Naive thymus-derived CD8-positive, alpha-beta T cell (primary cell): ENCODE measurements around the gene GNG10. TPM values are rescaled to one million over a fixed set of nuclear protein-coding genes. Genes with fewer than 3 reads are reported as not detected.

ENCODE experiments used
- ATAC-seq, 2 donors: fragments of 150-1000 bp; cut with Tn5 transposase in 1 of 2; sonication (Bioruptor Pico), chemical (Tn5 transposase) in 1 of 2; 1 replicate in 1 of 2; 2 replicates in 1 of 2; pipeline ENCODE4 v1.10.0; 2021; ENCODE audit warnings: mild to moderate bottlenecking in 2 of 2, moderate library complexity in 2 of 2
- POLR2A ChIA-PET: fragments of 350-600 bp; sonication (Branson Sonifier 250); formaldehyde crosslinking; loops from one replicate; lab custom pipeline; 2021; ENCODE audit warnings: antibody characterized with exemption; lab: Charles Lee
- DNase-seq, 10 donors: peaks; one replicate each; pipeline versions ENCODE4 v3.0.0 to v3.0.0-alpha.2; 2020 to 2022
- H3K27ac Mint-ChIP-seq, 10 donors: one replicate each; pipeline ENCODE4 v1.8.0; 2020 to 2022; ENCODE audit warnings: mild to moderate bottlenecking in 10 of 10, mixed read lengths in 10 of 10, moderate library complexity in 4 of 10, inconsistent platforms in 1 of 10
- H3K27me3 Mint-ChIP-seq, 5 donors: one replicate each; pipeline ENCODE4 v1.8.0; 2021 to 2022; ENCODE audit warnings: mixed read lengths in 5 of 5
- H3K36me3 Mint-ChIP-seq, 3 donors: one replicate each; pipeline ENCODE4 v1.8.0; 2020 to 2022; ENCODE audit warnings: mixed read lengths in 3 of 3, mild to moderate bottlenecking in 2 of 3, inconsistent platforms in 1 of 3
- H3K4me1 Mint-ChIP-seq, 4 donors: one replicate each; pipeline ENCODE4 v1.8.0; 2021 to 2022; ENCODE audit warnings: mixed read lengths in 4 of 4
- H3K4me3 Mint-ChIP-seq, 10 donors: one replicate each; pipeline ENCODE4 v1.8.0; 2020 to 2022; ENCODE audit warnings: mild to moderate bottlenecking in 10 of 10, mixed read lengths in 10 of 10, moderate library complexity in 6 of 10, inconsistent platforms in 1 of 10
- H3K9me3 Mint-ChIP-seq, 9 donors: one replicate each; pipeline ENCODE4 v1.8.0; 2020 to 2022; ENCODE audit warnings: mixed read lengths in 9 of 9, mild to moderate bottlenecking in 3 of 9, inconsistent platforms in 1 of 9, moderate library complexity in 1 of 9
- polyA plus RNA-seq, 3 donors: library from polyadenylated mRNA; unstranded; fragments of 300-500 nt; fragmentation: Illumina TruSeq; gene quantifications; one replicate each; pipeline ENCODE4 v1.2.3, GENCODE V29; 2021
- total RNA-seq, 8 experiments: library from RNA in 2 of 8; stranded (reverse) in 2 of 8; gene quantifications; one replicate each; pipeline ENCODE4 v1.2.3 and lab custom pipeline; 2021 to 2026

The GNG10 gene
- total and polyA plus RNA-seq, 5 experiments from 2014 or later = 10.8 to 26.4 (median 20.9) TPM

DNA sequence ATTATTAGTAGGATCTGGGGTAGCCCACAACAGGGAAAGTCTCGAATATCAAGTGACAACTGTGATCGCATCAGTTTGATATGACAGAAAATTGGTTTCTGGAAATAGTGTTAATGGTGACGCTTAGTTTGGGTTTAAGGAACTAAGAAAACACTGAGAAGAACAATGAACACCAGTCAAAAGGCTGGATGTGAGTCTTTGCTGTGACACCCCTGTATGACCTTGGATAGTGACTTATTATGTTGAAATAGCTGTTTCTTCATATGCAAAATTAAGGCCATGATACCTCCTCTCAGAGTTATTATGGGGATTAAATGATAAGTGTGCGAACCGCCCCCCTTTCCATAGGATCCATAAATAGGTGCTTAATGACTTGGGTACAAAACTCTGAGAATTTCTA is 29.3 kb upstream of the GNG10 start:
- DNase-seq (no peak), ATAC-seq (no peak)
- Mint-ChIP-seq H3K27ac (peak overlapping the region; percentile 38 to 95 (median 88)), H3K27me3 (no peaks in the 10 kb centered on the region), H3K4me3 (peak overlapping the region; percentile 74 to 97 (median 89)), H3K9me3 (no peaks in the 10 kb centered on the region), H3K4me1 (peaks cover 28 to 52% (median 45%) of the 10 kb centered on the region in 4 donors), H3K36me3 (no peaks in the 10 kb centered on the region)
- POLR2A ChIA-PET = interaction anchor here (0.6 to 1.6 kb wide), 3 partner anchors 29 to 38 kb away, joined by 4 to 17 read pairs (median 5); partner anchors contain the start of gene GNG10

DNA sequence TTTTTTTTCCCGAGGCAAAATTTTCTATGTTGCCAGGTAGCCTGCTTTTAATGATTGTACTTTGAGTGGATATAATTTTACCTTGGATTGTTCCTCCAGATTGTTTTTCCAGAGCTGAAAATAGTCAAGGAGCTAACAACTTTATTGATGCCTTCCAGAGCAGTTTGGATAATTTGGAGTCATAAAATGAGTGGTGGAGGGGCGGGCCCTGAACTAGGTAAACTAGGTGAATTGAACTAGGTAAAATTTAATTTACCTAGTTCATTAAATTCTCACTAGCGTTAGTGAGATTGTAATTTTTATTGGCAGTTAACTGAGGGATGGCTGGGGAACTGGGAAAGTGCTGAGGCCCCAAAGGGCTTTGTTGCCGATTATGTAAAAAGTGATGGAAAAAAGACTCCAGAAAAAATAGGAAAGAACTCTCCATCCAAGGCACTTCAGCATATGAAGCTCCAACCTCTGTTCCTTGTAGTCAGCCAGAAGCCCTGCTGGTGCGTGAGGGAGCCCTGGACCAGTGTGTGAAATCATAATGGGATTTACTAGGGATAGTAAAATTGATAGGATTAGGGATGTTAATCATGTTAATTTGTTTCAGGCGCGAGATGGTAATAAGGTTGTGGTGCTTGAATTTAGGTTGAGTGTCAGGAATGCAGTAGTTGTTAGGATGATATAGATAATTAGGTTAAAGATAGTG is 28.6 kb upstream of the GNG10 start:
- peak overlapping the region; percentile 24 to 97 (median 89) for H3K4me3 Mint-ChIP-seq
- POLR2A ChIA-PET = interaction anchor here (0.7 kb wide), 1 partner anchor 8 kb away, joined by 4 read pairs; no protein-coding TSS in a partner anchor
- H3K4me1 Mint-ChIP-seq = peaks cover 28 to 52% (median 45%) of the 10 kb centered on the region in 4 donors
- DNase-seq (no peak), ATAC-seq (no peak)
- H3K36me3 Mint-ChIP-seq = no peaks in the 10 kb centered on the region
- H3K27me3 Mint-ChIP-seq = no peaks in the 10 kb centered on the region
- no peaks in the 10 kb centered on the region for H3K9me3 Mint-ChIP-seq
- peak overlapping the region in 5 of 10 donors; percentile 16 to 89 (median 67) for H3K27ac Mint-ChIP-seq

DNA sequence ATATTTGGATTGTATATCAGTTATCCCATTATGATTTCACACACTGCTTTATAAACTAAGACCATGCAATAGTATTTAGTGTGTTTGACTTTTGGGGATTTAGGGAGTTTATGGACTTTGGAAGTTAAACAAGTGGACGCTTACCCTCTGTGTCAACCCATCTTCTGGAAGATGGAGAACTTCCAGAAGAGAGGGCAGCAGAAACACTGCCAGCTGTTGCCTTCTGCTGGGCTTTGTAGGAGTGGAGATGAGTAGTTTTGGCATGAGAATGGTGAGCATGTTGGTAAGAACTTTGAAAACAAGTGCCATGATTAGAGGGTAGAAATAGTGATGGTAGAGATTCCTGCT is 28.0 kb upstream of the GNG10 start:
- Mint-ChIP-seq H3K4me3 (peak overlapping the region in 8 of 10 donors; percentile 2 to 97 (median 86)), H3K27me3 (no peaks in the 10 kb centered on the region), H3K36me3 (no peaks in the 10 kb centered on the region), H3K9me3 (no peaks in the 10 kb centered on the region), H3K27ac (peak overlapping the region in 1 of 10 donors; percentile 16), H3K4me1 (peaks cover 28 to 52% (median 45%) of the 10 kb centered on the region in 4 donors)
- POLR2A ChIA-PET = no interaction called here
- DNase-seq = no peak
- ATAC-seq = no peak

GRCh38 chr9:111634860-111635259 is 26.5 kb upstream of the GNG10 start:
- no peak for ATAC-seq

GRCh38 chr9:111637421-111637950 is 23.9 kb upstream of the GNG10 start:
- ATAC-seq (no peak), DNase-seq (no peak)
- Mint-ChIP-seq H3K9me3 (no peaks in the 10 kb centered on the region), H3K4me3 (no peak overlapping the region), H3K36me3 (no peaks in the 10 kb centered on the region), H3K27ac (no peak overlapping the region), H3K27me3 (no peaks in the 10 kb centered on the region), H3K4me1 (peaks cover 22 to 34% (median 33%) of the 10 kb centered on the region in 4 donors)
- POLR2A ChIA-PET = no interaction called here

More at GRCh38 chr9:111634860-111635259, 26.5 kb upstream of the GNG10 start:
- no peak overlapping the region for H3K4me3 Mint-ChIP-seq
- DNase-seq = no peak
- POLR2A ChIA-PET = no interaction called here
- H3K27ac Mint-ChIP-seq = no peak overlapping the region
- H3K9me3 Mint-ChIP-seq = no peaks in the 10 kb centered on the region
- H3K27me3 Mint-ChIP-seq = no peaks in the 10 kb centered on the region
- peaks cover 28 to 52% (median 45%) of the 10 kb centered on the region in 4 donors for H3K4me1 Mint-ChIP-seq
- no peaks in the 10 kb centered on the region for H3K36me3 Mint-ChIP-seq

- POLR2A ChIA-PET = no interaction called here
- DNase-seq (no peak), ATAC-seq (no peak)
- Mint-ChIP-seq H3K27me3 (no peaks in the 10 kb centered on the region), H3K36me3 (peaks cover under 1 to 45% (median 16%) of the 10 kb centered on the region in 3 donors), H3K27ac (peak overlapping the region in 1 of 10 donors; percentile 4), H3K9me3 (no peaks in the 10 kb centered on the region), H3K4me1 (peaks cover 0 to 9% (median 5%) of the 10 kb centered on the region in 4 donors), H3K4me3 (no peak overlapping the region)
These were observed 17.1 kb upstream of the GNG10 start for GRCh38 chr9:111644195-111644772.

DNA sequence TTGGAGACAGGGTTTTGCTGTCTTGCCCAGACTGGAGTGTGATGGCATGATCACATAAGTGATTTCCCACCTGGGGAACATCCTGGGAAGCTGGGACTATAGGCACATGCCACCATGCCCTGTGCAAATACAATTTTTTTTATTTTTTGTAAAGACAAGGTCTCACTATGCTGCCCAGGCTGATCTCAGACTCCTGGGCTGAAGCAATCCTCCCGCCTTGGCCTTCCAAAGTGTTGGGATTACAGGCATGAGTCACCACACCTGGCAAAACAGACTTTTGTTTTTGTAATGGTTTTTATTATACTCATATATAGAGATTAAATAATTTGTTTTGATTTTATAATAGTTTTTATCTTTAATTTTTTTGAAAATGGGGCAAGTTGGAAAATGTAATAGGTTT is 15.6 kb upstream of the GNG10 start:
- POLR2A ChIA-PET = no interaction called here
- Mint-ChIP-seq H3K9me3 (no peaks in the 10 kb centered on the region), H3K27me3 (no peaks in the 10 kb centered on the region), H3K4me3 (no peak overlapping the region), H3K36me3 (peaks cover 8 to 59% (median 18%) of the 10 kb centered on the region in 3 donors), H3K4me1 (peaks cover 0 to 9% (median 5%) of the 10 kb centered on the region in 4 donors), H3K27ac (no peak overlapping the region)
- no peak for DNase-seq
- ATAC-seq = no peak

GRCh38 chr9:111646417-111646816 is 15.0 kb upstream of the GNG10 start:
- Mint-ChIP-seq H3K4me3 (no peak overlapping the region), H3K27ac (peak overlapping the region in 1 of 10 donors; percentile 1), H3K4me1 (peaks cover 0 to 9% (median 5%) of the 10 kb centered on the region in 4 donors), H3K9me3 (no peaks in the 10 kb centered on the region), H3K27me3 (no peaks in the 10 kb centered on the region), H3K36me3 (peaks cover 8 to 61% (median 18%) of the 10 kb centered on the region in 3 donors)
- POLR2A ChIA-PET = no interaction called here
- DNase-seq = no peak
- ATAC-seq = no peak

DNA sequence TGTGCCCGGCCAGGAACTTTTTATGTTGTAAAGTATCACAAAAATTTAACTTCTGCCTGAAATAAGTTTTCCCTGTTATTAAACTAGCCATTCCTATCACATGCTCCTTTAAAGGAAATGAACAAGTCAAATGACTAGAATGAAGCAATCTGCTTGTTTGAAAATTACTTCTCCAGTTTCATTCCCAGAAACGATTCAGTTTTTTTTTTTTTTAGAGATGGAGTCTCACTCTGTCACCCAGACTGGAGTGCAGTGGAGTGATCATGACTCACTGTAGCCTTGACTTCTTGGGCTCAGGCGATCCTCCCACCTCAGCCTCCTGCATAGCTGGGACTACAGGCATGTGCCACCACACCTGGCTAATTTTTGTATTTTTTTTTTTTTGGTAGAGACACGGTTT is 13.3 kb upstream of the GNG10 start:
- no peak for DNase-seq
- Mint-ChIP-seq H3K27me3 (no peaks in the 10 kb centered on the region), H3K4me3 (no peak overlapping the region), H3K9me3 (no peaks in the 10 kb centered on the region), H3K27ac (no peak overlapping the region), H3K36me3 (peaks cover 8 to 60% (median 18%) of the 10 kb centered on the region in 3 donors), H3K4me1 (peaks cover 0 to 7% (median 4%) of the 10 kb centered on the region in 4 donors)
- POLR2A ChIA-PET = no interaction called here
- no peak for ATAC-seq

- no peak for ATAC-seq
- peaks cover 0 to 6% (median 2%) of the 10 kb centered on the region in 4 donors for H3K4me1 Mint-ChIP-seq
- no peaks in the 10 kb centered on the region for H3K27me3 Mint-ChIP-seq
- peaks cover 11 to 57% (median 15%) of the 10 kb centered on the region in 3 donors for H3K36me3 Mint-ChIP-seq
- no peaks in the 10 kb centered on the region for H3K9me3 Mint-ChIP-seq
- no peak overlapping the region for H3K27ac Mint-ChIP-seq
- no peak for DNase-seq
- H3K4me3 Mint-ChIP-seq = no peak overlapping the region
- POLR2A ChIA-PET = interaction anchor here (0.5 kb wide), 1 partner anchor 686 kb away, joined by 3 read pairs; no protein-coding TSS in a partner anchor
These were observed 12.4 kb upstream of the GNG10 start for GRCh38 chr9:111649016-111649415.

GRCh38 chr9:111657051-111657450 is 4.4 kb upstream of the GNG10 start:
- H3K4me3 Mint-ChIP-seq = no peak overlapping the region
- no peak for ATAC-seq
- H3K9me3 Mint-ChIP-seq = no peaks in the 10 kb centered on the region
- POLR2A ChIA-PET = no interaction called here
- no peaks in the 10 kb centered on the region for H3K27me3 Mint-ChIP-seq
- DNase-seq = no peak
- H3K4me1 Mint-ChIP-seq = peaks cover 2 to 10% (median 6%) of the 10 kb centered on the region in 4 donors
- H3K36me3 Mint-ChIP-seq = peaks cover 3 to 10% (median 6%) of the 10 kb centered on the region in 3 donors
- no peak overlapping the region for H3K27ac Mint-ChIP-seq

- Mint-ChIP-seq H3K27me3 (no peaks in the 10 kb centered on the region), H3K36me3 (peaks cover 0 to 6% (median 1%) of the 10 kb centered on the region in 3 donors), H3K27ac (peak overlapping the region in 1 of 10 donors; percentile 73), H3K4me3 (peak overlapping the region in 1 of 10 donors; percentile 38), H3K9me3 (no peaks in the 10 kb centered on the region), H3K4me1 (peaks cover 19 to 27% (median 22%) of the 10 kb centered on the region in 4 donors)
- POLR2A ChIA-PET = no interaction called here
- ATAC-seq (no peak), DNase-seq (peak in 1 of 10 donors; percentile 60)
These were observed 2.5 kb upstream of the GNG10 start for GRCh38 chr9:111658943-111659342.

DNA sequence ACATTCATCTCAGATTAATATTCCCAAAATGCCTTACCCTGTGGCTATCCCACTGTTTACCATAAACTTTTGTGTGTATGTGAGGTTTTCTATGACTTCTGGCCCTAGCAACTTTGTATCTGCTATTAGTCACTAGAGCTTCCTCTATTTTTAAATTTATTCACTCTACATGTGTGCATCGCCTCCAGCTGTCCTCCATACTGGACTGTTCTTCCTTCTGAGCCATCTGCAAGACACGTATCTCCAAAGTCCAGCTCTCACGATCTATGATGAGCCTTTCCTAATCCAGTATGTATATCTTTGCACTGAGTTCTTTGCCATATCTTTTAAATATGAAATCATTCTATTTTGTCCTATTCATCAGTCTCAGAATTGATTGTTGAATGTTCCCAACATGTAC is 1.7 kb upstream of the GNG10 start:
- H3K9me3 Mint-ChIP-seq = no peaks in the 10 kb centered on the region
- H3K4me3 Mint-ChIP-seq = peak overlapping the region in 2 of 10 donors; percentile 6 to 50
- H3K36me3 Mint-ChIP-seq = peaks cover 0 to 4% (median 0%) of the 10 kb centered on the region in 3 donors
- POLR2A ChIA-PET = no interaction called here
- H3K27me3 Mint-ChIP-seq = no peaks in the 10 kb centered on the region
- peak overlapping the region in 1 of 10 donors; percentile 68 for H3K27ac Mint-ChIP-seq
- DNase-seq = no peak
- no peak for ATAC-seq
- H3K4me1 Mint-ChIP-seq = peaks cover 21 to 35% (median 28%) of the 10 kb centered on the region in 4 donors
